Brain microvascular endothelial cell (primary cell): ENCODE measurements around the gene SLC40A1.
A peak's percentile ranks its signal among the peaks of the same experiment; 100 is the strongest.

ENCODE experiments used
- DNase-seq: peaks from one replicate; pipeline ENCODE4 v3.0.0-alpha.2; 2020
- H3K27ac ChIP-seq: fragments of 250-450 bp; sonication (Bioruptor Pico); 2 replicates; pipeline ENCODE4 v1.5.1; 2020; ENCODE audit warnings: mild to moderate bottlenecking, moderate library complexity
- H3K27me3 ChIP-seq: fragments of 250-450 bp; sonication (Bioruptor Pico); replicated peaks from 2 replicates; pipeline ENCODE4 v1.5.1; 2020; ENCODE audit warnings: mild to moderate bottlenecking
- H3K36me3 ChIP-seq: fragments of 250-450 bp; sonication (Bioruptor Pico); replicated peaks from 2 replicates; pipeline ENCODE4 v1.5.1; 2020; ENCODE audit warnings: mild to moderate bottlenecking
- H3K4me3 ChIP-seq: 2 replicates; pipeline ENCODE4 v1.5.1; 2011; ENCODE audit warnings: low read depth, mild to moderate bottlenecking, control low read depth, low read length, moderate library complexity
- CTCF ChIP-seq: IDR thresholded peaks from 2 replicates; pipeline ENCODE4 v1.5.1; 2011; ENCODE audit warnings: low read depth, mild to moderate bottlenecking, moderate library complexity, low read length, control low read depth, inconsistent platforms; ENCODE audit errors: missing control alignments
- in situ Hi-C: cut with HindIII; loops from 2 replicates; pipeline ENCODE4 v1.10.0; 2017; ENCODE audit warnings: low sequenced_read_pairs, low pct_ligation_motif_present

The SLC40A1 gene

DNA sequence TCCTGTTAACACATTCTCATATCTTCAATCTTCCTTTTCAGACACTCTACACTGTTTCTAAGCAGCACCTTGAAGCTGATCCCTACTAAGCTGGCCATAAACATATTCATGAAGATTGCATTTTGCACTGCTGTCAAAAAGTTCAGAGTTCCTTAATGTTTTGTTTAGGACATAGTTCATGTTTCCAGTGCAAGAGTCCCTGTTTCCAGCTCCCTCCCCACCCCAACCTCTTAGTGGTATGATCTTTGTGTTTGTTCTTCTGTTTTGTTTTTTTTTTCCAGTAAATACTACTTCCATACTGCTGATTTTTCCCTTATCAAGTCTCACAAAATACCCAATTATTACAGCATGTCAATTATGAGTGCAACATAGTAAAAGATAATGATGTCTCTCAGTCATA is 4.1 kb upstream of the SLC40A1 start:
- Histone ChIP-seq H3K36me3 (no peaks in the 10 kb centered on the region), H3K27me3 (no peaks in the 10 kb centered on the region), H3K27ac (no peak overlapping the region), H3K4me3 (no peak overlapping the region)
- no peak for DNase-seq
- in situ Hi-C loops = no loop called here
- TF ChIP-seq CTCF = no peak

DNA sequence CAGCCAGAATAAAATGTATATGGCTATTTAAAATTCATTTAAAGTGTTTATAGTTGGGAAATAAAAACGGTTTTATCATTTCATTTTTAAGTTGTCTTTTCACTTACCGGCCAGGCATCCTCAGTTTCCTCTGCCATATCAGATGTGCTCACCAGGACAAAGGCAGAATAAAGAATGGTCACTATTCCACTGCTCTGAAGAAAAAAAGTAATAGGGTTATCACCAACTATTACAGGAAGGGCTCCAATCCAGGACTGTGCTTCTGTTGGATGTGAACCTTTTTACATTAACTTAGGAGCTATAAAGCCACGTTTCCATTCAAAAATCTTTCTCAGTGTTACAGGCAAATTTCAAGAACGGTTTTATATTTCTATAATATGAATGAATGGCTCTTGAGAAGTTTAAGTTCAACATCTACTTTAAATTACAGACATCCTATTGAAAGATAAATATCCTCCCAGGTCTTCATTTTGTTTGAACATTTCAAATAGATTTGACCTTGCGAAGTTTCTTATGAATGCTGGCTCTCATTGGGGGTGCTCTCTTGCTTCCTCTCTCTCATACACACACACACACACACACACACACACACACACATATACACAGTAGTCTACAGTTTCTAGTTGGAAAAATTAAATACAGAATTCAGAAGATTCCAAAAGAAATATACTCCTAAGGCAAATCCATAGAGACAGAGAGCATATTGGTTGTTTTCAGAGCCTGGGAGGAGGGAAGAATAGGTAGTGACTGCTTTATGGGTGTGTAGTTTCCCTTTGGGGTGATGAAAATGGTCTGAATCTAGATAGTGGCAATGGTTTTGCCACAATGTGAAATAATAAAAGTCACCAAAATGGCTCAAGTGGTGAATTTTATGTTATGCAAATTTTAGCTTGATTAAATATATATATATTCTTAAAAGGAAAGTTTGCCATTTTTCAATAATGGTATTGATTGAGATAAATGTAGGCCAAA is 2.9 kb upstream of the SLC40A1 start:
- no peaks in the 10 kb centered on the region for H3K36me3 ChIP-seq
- no peaks in the 10 kb centered on the region for H3K27me3 ChIP-seq
- H3K27ac ChIP-seq = no peak overlapping the region
- H3K4me3 ChIP-seq = no peak overlapping the region
- no peak for DNase-seq
- in situ Hi-C loops = no loop called here
- TF ChIP-seq CTCF = no peak

DNA sequence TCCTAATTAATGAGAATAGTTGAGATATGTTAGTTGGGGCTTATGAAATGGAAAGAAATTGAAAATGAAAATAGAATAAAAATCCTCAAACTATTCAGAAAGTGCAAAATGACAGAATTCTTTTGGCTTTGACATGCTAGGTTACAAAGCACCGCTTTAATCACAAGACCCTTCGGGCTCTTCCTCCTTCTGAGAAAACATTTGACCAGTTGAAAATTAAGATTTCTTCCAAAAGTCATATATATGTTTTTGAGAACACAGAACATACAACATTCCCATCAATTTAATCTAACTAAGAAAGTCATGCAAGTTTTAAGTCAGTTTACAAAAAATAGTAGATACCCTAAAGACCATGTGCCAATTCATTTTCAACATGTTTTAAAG is 2.2 kb upstream of the SLC40A1 start:
- in situ Hi-C loops = no loop called here
- no peak for DNase-seq
- no peak for TF ChIP-seq CTCF
- H3K4me3 ChIP-seq = no peak overlapping the region
- no peak overlapping the region for H3K27ac ChIP-seq
- no peaks in the 10 kb centered on the region for H3K27me3 ChIP-seq
- H3K36me3 ChIP-seq = no peaks in the 10 kb centered on the region

DNA sequence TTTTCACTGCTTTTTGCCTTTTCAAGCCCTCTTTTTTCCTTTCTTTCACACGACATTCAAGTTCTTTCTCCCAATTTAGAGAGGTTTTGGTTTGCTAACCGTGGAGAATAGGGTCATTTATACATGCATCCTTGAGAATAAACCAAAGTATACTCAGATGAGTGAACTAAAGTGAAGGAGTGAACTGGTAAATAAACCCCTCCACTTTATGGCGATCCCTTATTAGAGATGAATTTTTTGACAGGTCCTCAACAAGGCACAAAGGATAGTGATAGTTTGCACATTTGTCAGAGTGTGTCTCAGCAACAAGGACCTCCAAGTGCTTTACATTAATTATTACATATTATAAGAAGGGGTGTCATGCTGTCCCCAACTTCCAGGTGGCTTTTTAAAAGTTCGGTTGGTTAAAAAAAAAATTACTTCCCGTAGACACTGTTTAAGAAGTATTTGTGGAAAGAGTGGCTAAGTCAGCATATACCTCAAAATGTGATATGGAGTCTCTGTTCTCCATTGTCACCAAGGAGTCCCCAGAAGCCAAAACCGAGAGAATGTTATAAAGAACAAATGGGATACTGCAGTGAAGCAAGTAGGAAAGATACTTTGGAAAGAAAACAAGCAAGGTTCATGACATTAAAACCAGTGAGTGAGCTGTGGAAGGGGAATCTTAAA is 1.7 kb upstream of the SLC40A1 start:
- Histone ChIP-seq H3K36me3 (no peaks in the 10 kb centered on the region), H3K27me3 (no peaks in the 10 kb centered on the region), H3K4me3 (no peak overlapping the region), H3K27ac (no peak overlapping the region)
- TF ChIP-seq CTCF = no peak
- no peak for DNase-seq
- in situ Hi-C loops = no loop called here

GRCh38 chr2:189581354-189582139 is 961 bp upstream of the SLC40A1 start:
- in situ Hi-C loops = no loop called here
- peak overlapping the region; percentile 57 for H3K4me3 ChIP-seq
- DNase-seq = no peak
- no peak overlapping the region for H3K27ac ChIP-seq
- no peaks in the 10 kb centered on the region for H3K36me3 ChIP-seq
- no peaks in the 10 kb centered on the region for H3K27me3 ChIP-seq
- no peak for TF ChIP-seq CTCF
